IMR-90 (cell line): ENCODE data around the gene SLC26A8.

Experiments used
- CHD1 ChIP-seq: IDR thresholded peaks from 2 replicates; pipeline ENCODE4 v1.6.1; 2012; ENCODE audit warnings: low read depth, low read length, improper control_type of control experiment
- MAFK ChIP-seq: IDR thresholded peaks from 2 replicates; pipeline ENCODE4 v1.6.1; 2012; ENCODE audit warnings: low read depth, low read length, improper control_type of control experiment
- POLR2A ChIP-seq: IDR thresholded peaks from 2 replicates; pipeline ENCODE4 v1.6.1; 2012; ENCODE audit warnings: mild to moderate bottlenecking, low read depth, low read length
- SMC3 ChIP-seq: fragments of 150-350 bp; IDR thresholded peaks from 2 replicates; pipeline ENCODE4 v1.6.1; 2016; ENCODE audit warnings: low read depth, mild to moderate bottlenecking, antibody characterized with exemption, low read length, moderate library complexity
- TF ChIP-seq, protein P1 (sequence below): conservative IDR thresholded peaks from 2 replicates; pipeline ENCODE4 v1.5.1; 2012; ENCODE audit warnings: mild to moderate bottlenecking, low read depth, low read length, improper control_type of control experiment
- TF ChIP-seq, protein P2 (sequence below): fragments of 150-350 bp; IDR thresholded peaks from 2 replicates; pipeline ENCODE4 v1.6.1; 2017; ENCODE audit warnings: mild to moderate bottlenecking, antibody characterized with exemption, low read length, low read depth

DNA sequence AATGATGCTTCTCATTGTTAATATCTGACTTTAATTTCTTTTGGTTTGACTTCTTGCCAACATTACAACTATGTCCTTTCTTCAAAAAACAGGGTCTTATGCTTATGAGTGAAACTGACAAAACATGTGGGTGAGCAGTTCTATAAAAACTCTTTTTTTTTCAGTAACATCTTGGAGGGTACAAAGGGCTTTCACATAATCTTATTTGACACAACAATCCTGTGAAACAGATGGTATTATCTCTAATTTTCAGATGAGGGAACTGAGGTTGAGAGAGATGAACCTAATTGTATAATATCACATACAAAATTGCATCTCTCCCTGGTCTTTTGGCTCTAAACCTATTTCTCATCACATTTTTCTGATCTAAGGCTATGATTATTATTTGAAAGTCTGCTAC, 41.5 kb upstream of the SLC26A8 start:
- TF ChIP-seq, protein P1, sequence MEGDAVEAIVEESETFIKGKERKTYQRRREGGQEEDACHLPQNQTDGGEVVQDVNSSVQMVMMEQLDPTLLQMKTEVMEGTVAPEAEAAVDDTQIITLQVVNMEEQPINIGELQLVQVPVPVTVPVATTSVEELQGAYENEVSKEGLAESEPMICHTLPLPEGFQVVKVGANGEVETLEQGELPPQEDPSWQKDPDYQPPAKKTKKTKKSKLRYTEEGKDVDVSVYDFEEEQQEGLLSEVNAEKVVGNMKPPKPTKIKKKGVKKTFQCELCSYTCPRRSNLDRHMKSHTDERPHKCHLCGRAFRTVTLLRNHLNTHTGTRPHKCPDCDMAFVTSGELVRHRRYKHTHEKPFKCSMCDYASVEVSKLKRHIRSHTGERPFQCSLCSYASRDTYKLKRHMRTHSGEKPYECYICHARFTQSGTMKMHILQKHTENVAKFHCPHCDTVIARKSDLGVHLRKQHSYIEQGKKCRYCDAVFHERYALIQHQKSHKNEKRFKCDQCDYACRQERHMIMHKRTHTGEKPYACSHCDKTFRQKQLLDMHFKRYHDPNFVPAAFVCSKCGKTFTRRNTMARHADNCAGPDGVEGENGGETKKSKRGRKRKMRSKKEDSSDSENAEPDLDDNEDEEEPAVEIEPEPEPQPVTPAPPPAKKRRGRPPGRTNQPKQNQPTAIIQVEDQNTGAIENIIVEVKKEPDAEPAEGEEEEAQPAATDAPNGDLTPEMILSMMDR: no peak
- TF ChIP-seq CHD1 (no peak), POLR2A (no peak), MAFK (no peak), SMC3 (no peak)
- TF ChIP-seq, protein P2, sequence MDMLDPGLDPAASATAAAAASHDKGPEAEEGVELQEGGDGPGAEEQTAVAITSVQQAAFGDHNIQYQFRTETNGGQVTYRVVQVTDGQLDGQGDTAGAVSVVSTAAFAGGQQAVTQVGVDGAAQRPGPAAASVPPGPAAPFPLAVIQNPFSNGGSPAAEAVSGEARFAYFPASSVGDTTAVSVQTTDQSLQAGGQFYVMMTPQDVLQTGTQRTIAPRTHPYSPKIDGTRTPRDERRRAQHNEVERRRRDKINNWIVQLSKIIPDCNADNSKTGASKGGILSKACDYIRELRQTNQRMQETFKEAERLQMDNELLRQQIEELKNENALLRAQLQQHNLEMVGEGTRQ: no peak
